ENCODE measurements around the gene ZNF699. TPM values are rescaled to one million over a fixed set of nuclear protein-coding genes. Genes with fewer than 3 reads are reported as not detected.

The ZNF699 gene
- total and polyA plus RNA-seq, 2 experiments from 2014 or later, result 3.0 to 11.8 TPM

GRCh38 chr19:9353011-9353410 is 43.4 kb upstream of the ZNF699 start (continued):
- TF ChIP-seq REST (IDR thresholded peaks at IDR 0.05; ENCODE audit: unreplicated experiment), result no peak
- TF ChIP-seq POLR2AphosphoS5 (IDR thresholded peaks at IDR 0.05; ENCODE audit: low read depth), result no peak
- TF ChIP-seq STAT1 (IDR thresholded peaks at IDR 0.05; ENCODE audit: unreplicated experiment), result no peak

- Mint-ChIP-seq H3K9me3 (peaks cover 89% of the 10 kb centered on the region), H3K27me3 (ENCODE audit: insufficient read depth, low read depth, poor library complexity) (no peaks in the 10 kb centered on the region), H3K27ac (no peak overlapping the region), H3K36me3 (ENCODE audit: low read depth) (peaks cover 75% of the 10 kb centered on the region), H3K4me1 (no peaks in the 10 kb centered on the region), H3K4me3 (no peak overlapping the region)
- DNase-seq (ENCODE audit: low spot score), result no peak
- no peak overlapping the region for H3K4me3 ChIP-seq
- H3K9me2 ChIP-seq (ENCODE audit: insufficient read depth), result no peaks in the 10 kb centered on the region
- H3K27me3 ChIP-seq (ENCODE audit: insufficient read depth), result no peaks in the 10 kb centered on the region
- H3K4me1 ChIP-seq (ENCODE audit: insufficient read depth), result no peaks in the 10 kb centered on the region
- H3K4me2 ChIP-seq, result no peak overlapping the region
- no peaks in the 10 kb centered on the region for H4K20me1 ChIP-seq (replicated peaks; ENCODE audit: insufficient read depth)
- no peaks in the 10 kb centered on the region for H3K79me2 ChIP-seq (replicated peaks; ENCODE audit: insufficient read depth)
- H3K27ac ChIP-seq (ENCODE audit: low read depth), result no peak overlapping the region
- H2AFZ ChIP-seq, result no peak overlapping the region
- no peak for ATAC-seq
- peaks cover 14% of the 10 kb centered on the region for H3K36me3 ChIP-seq (ENCODE audit: insufficient read depth)
- H3F3A ChIP-seq (replicated peaks; ENCODE audit: low read depth), result no peaks in the 10 kb centered on the region
- no peak for TF ChIP-seq ZNF462 (CRISPR knock-in tag; IDR thresholded peaks at IDR 0.05)
- no peak for TF ChIP-seq ZNF114 (CRISPR knock-in tag; IDR thresholded peaks at IDR 0.05)
- no peak for TF ChIP-seq CTCF (conservative IDR thresholded peaks at IDR 0.05; ENCODE audit: low read depth in 2 of 2)
- no peak for TF ChIP-seq NANOG (IDR thresholded peaks at IDR 0.05; ENCODE audit: borderline replicate concordance)
- no peak for TF ChIP-seq EZH2 (IDR thresholded peaks at IDR 0.05; ENCODE audit: low read depth, unreplicated experiment)
- TF ChIP-seq EZH2phosphoT487 (IDR thresholded peaks at IDR 0.05; ENCODE audit: unreplicated experiment), result no peak
- TF ChIP-seq REST (IDR thresholded peaks at IDR 0.05; ENCODE audit: unreplicated experiment), result no peak
- TF ChIP-seq STAT1 (IDR thresholded peaks at IDR 0.05; ENCODE audit: unreplicated experiment), result no peak
- no peak for TF ChIP-seq CREB1 (CRISPR knock-in tag; IDR thresholded peaks at IDR 0.05; ENCODE audit: low read depth)
- TF ChIP-seq POLR2AphosphoS5 (IDR thresholded peaks at IDR 0.05; ENCODE audit: low read depth), result no peak
These were observed 42.9 kb upstream of the ZNF699 start for GRCh38 chr19:9352505-9352904.
